ENCODE measurements around the gene HIF1A.

- TF ChIP-seq SUZ12 (IDR thresholded peaks at IDR 0.05) (no peak), BHLHE40 (IDR thresholded peaks at IDR 0.05; ENCODE audit: borderline replicate concordance) (no peak), SP1 (IDR thresholded peaks at IDR 0.05) (no peak), ARNT (IDR thresholded peaks at IDR 0.05) (no peak), LEF1 (IDR thresholded peaks at IDR 0.05; ENCODE audit: borderline replicate concordance) (no peak), FOXM1 (IDR thresholded peaks at IDR 0.05; ENCODE audit: borderline replicate concordance) (no peak)
Observed at GRCh38 chr14:61695695-61696527, 598 bp downstream of the HIF1A start.

Measured in HEK293T (cell line).